GM23338 (cell line): ENCODE measurements around the gene GLDC. TPM values are rescaled to one million over a fixed set of nuclear protein-coding genes. Genes with fewer than 3 reads are reported as not detected.

ENCODE experiments used
- ATAC-seq: fragments of 200-7000 bp; cut with Tn5 transposase; 3 replicates; pipeline ENCODE4 v1.9.1; 2020
- DNase-seq: peaks from one replicate; pipeline ENCODE4 v3.0.0-alpha.2; 2015; ENCODE audit warnings: low spot score
- H2AFZ ChIP-seq: fragments of 200-600 bp; sonication (generic); 2 replicates; pipeline ENCODE4 v1.8.0; 2016; ENCODE audit warnings: antibody characterized with exemption, mild to moderate bottlenecking, moderate library complexity
- H3F3A ChIP-seq: fragments of 200-600 bp; sonication (generic); replicated peaks from 2 replicates; pipeline ENCODE4 v1.8.0; 2017; ENCODE audit warnings: antibody characterized with exemption, mixed run types, low read depth
- H3K27ac ChIP-seq: fragments of 200-600 bp; sonication (generic); 2 replicates; pipeline ENCODE4 v1.6.1; 2016; ENCODE audit warnings: low read depth
- H3K27me3 ChIP-seq: fragments of 200-600 bp; sonication (generic); 2 replicates; pipeline ENCODE4 v1.8.0; 2016; ENCODE audit warnings: mild to moderate bottlenecking, mixed run types, moderate library complexity; ENCODE audit not compliant: insufficient read depth
- H3K36me3 ChIP-seq: fragments of 200-600 bp; sonication (generic); 2 replicates; pipeline ENCODE4 v1.8.0; 2016; ENCODE audit warnings: mild to moderate bottlenecking; ENCODE audit not compliant: insufficient read depth
- H3K4me1 ChIP-seq: fragments of 200-600 bp; sonication (generic); 2 replicates; pipeline ENCODE4 v1.8.0; 2016; ENCODE audit warnings: mild to moderate bottlenecking, moderate library complexity; ENCODE audit not compliant: insufficient read depth
- H3K4me2 ChIP-seq: fragments of 200-600 bp; sonication (generic); 2 replicates; pipeline ENCODE4 v1.7.1; 2017; ENCODE audit warnings: mixed run types
- H3K4me3 ChIP-seq: fragments of 200-600 bp; sonication (generic); 2 replicates; pipeline ENCODE4 v1.6.1; 2016; ENCODE audit warnings: mixed run types
- H3K79me2 ChIP-seq: fragments of 200-600 bp; sonication (generic); replicated peaks from 2 replicates; pipeline ENCODE4 v1.8.0; 2017; ENCODE audit warnings: mild to moderate bottlenecking; ENCODE audit not compliant: insufficient read depth
- H3K9me2 ChIP-seq: fragments of 200-600 bp; sonication (generic); 2 replicates; pipeline ENCODE4 v1.8.0; 2017; ENCODE audit not compliant: insufficient read depth
- H4K20me1 ChIP-seq: fragments of 200-600 bp; sonication (generic); replicated peaks from 2 replicates; pipeline ENCODE4 v1.8.0; 2017; ENCODE audit warnings: mild to moderate bottlenecking; ENCODE audit not compliant: insufficient read depth
- H3K27ac Mint-ChIP-seq: 2 replicates; pipeline ENCODE4 v1.8.0; 2020; ENCODE audit warnings: inconsistent platforms, mild to moderate bottlenecking, moderate library complexity, mixed read lengths
- H3K27me3 Mint-ChIP-seq: 3 replicates; pipeline ENCODE4 v1.8.0; 2022; ENCODE audit warnings: low read depth, mild to moderate bottlenecking, moderate library complexity, mixed read lengths, inconsistent platforms; ENCODE audit not compliant: insufficient read depth, poor library complexity
- H3K36me3 Mint-ChIP-seq: 3 replicates; pipeline ENCODE4 v1.8.0; 2021; ENCODE audit warnings: low read depth, mild to moderate bottlenecking, inconsistent platforms, moderate library complexity, mixed read lengths
- H3K4me1 Mint-ChIP-seq: 3 replicates; pipeline ENCODE4 v1.8.0; 2020; ENCODE audit warnings: mild to moderate bottlenecking, inconsistent platforms, mixed read lengths
- H3K4me3 Mint-ChIP-seq: 3 replicates; pipeline ENCODE4 v1.8.0; 2021; ENCODE audit warnings: moderate library complexity, mild to moderate bottlenecking, inconsistent platforms, mixed read lengths
- H3K9me3 Mint-ChIP-seq: 3 replicates; pipeline ENCODE4 v1.8.0; 2020; ENCODE audit warnings: moderate library complexity, mild to moderate bottlenecking, inconsistent platforms, mixed read lengths
- CREB1 ChIP-seq: fragments of 250-450 bp; sonication (Bioruptor Pico); IDR thresholded peaks from 2 replicates; pipeline ENCODE4 v1.5.0; 2020; ENCODE audit warnings: low read depth, mild to moderate bottlenecking, moderate library complexity
- CTCF ChIP-seq, 2 experiments: fragments of 200-600 bp in 1 of 2; sonication (generic) in 1 of 2; conservative IDR thresholded peaks; 2 replicates each; pipeline versions ENCODE4 v1.5.1 to v1.6.1; 2016 to 2017; ENCODE audit warnings: antibody characterized with exemption in 2 of 2, low read depth in 2 of 2, mild to moderate bottlenecking in 2 of 2, moderate library complexity in 1 of 2
- EZH2 ChIP-seq: fragments of 200-600 bp; sonication (generic); IDR thresholded peaks from one replicate; pipeline ENCODE4 v1.8.0; 2017; ENCODE audit warnings: antibody characterized with exemption, mild to moderate bottlenecking, low read depth; ENCODE audit not compliant: unreplicated experiment
- EZH2phosphoT487 ChIP-seq: fragments of 200-600 bp; sonication (generic); IDR thresholded peaks from one replicate; pipeline ENCODE4 v1.8.1; 2018; ENCODE audit warnings: antibody characterized with exemption; ENCODE audit not compliant: unreplicated experiment
- JUNB ChIP-seq: IDR thresholded peaks from one replicate; pipeline ENCODE4 v1.6.1; 2016; ENCODE audit warnings: antibody characterized with exemption; ENCODE audit not compliant: unreplicated experiment
- NANOG ChIP-seq: IDR thresholded peaks from 2 replicates; pipeline ENCODE4 v1.6.1; 2016; ENCODE audit warnings: antibody characterized with exemption, borderline replicate concordance
- REST ChIP-seq: IDR thresholded peaks from one replicate; pipeline ENCODE4 v1.6.1; 2018; ENCODE audit warnings: antibody characterized with exemption; ENCODE audit not compliant: unreplicated experiment
- STAT1 ChIP-seq: IDR thresholded peaks from one replicate; pipeline ENCODE4 v1.6.1; 2016; ENCODE audit warnings: antibody characterized with exemption; ENCODE audit not compliant: unreplicated experiment
- ZNF114 ChIP-seq: fragments of 250-450 bp; sonication (Bioruptor Pico); IDR thresholded peaks from 2 replicates; pipeline ENCODE4 v1.5.0; 2020; ENCODE audit warnings: mild to moderate bottlenecking, moderate library complexity
- ZNF331 ChIP-seq: fragments of 250-450 bp; sonication (Bioruptor Pico); IDR thresholded peaks from 2 replicates; pipeline ENCODE4 v1.5.0; 2020; ENCODE audit warnings: low read depth, mild to moderate bottlenecking, moderate library complexity
- polyA plus RNA-seq: library from polyadenylated mRNA; unstranded; fragments of >200 nt; fragmentation: Nextera tagmentation; extraction: Ambion mirVana; gene quantifications from 2 replicates; pipeline ENCODE4 v1.2.1, GENCODE V29; 2016
- total RNA-seq: library from RNA; depleted of rRNA; stranded (reverse); fragments of >200 nt; shearing (Covaris generic); gene quantifications from 2 replicates; pipeline ENCODE4 v1.2.3, GENCODE V29; 2014
- TF ChIP-seq, protein P1 (sequence below): IDR thresholded peaks from 2 replicates; pipeline ENCODE4 v1.6.1; 2016; ENCODE audit warnings: antibody characterized with exemption

The GLDC gene
- total and polyA plus RNA-seq, 2 experiments from 2014 or later = 63.5 to 139 TPM

- no peak for TF ChIP-seq REST
- TF ChIP-seq CREB1 (CRISPR knock-in tag) = no peak
- no peak for TF ChIP-seq NANOG
- TF ChIP-seq STAT1 = no peak
- TF ChIP-seq ZNF114 = no peak
- no peak for TF ChIP-seq EZH2phosphoT487
- no peak for TF ChIP-seq JUNB
- TF ChIP-seq ZNF331 (CRISPR knock-in tag) = no peak
- no peak for TF ChIP-seq EZH2
- TF ChIP-seq CTCF (conservative IDR thresholded peaks at IDR 0.05; ENCODE audit: low read depth in 2 of 2) = no peak
- TF ChIP-seq, protein P1, sequence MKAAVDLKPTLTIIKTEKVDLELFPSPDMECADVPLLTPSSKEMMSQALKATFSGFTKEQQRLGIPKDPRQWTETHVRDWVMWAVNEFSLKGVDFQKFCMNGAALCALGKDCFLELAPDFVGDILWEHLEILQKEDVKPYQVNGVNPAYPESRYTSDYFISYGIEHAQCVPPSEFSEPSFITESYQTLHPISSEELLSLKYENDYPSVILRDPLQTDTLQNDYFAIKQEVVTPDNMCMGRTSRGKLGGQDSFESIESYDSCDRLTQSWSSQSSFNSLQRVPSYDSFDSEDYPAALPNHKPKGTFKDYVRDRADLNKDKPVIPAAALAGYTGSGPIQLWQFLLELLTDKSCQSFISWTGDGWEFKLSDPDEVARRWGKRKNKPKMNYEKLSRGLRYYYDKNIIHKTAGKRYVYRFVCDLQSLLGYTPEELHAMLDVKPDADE = no peak
These were observed 3.6 kb downstream of the GLDC start (continued) for GRCh38 chr9:6641961-6642360.

DNA sequence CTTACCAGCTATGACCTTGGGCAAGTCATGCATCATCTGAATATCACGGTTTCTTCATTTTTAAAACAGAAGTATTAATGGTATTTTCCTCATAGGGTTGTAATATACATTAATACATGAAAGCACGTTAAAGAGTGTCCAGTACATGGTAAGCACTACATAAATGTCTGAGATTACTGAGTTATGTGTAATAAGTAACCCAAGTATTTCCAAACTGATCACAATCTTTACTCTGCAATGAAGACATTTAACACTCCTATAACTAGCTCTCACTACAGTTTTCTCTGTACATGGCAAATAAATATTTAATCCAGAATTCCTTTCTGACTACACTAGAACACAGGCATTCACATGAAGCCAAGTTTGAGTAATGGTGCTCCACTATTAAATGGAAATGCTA lies 4.0 kb downstream of the GLDC start:
- peaks cover 25% of the 10 kb centered on the region for H3K4me1 Mint-ChIP-seq
- H3K27ac ChIP-seq = no peak overlapping the region
- no peak overlapping the region for H3K4me3 Mint-ChIP-seq
- no peak for ATAC-seq
- no peak for DNase-seq
- H3K27ac Mint-ChIP-seq = no peak overlapping the region
- peaks cover 21% of the 10 kb centered on the region for H3K4me1 ChIP-seq
- H2AFZ ChIP-seq = no peak overlapping the region
- no peak overlapping the region for H3K4me2 ChIP-seq
- H3K9me3 Mint-ChIP-seq = no peaks in the 10 kb centered on the region
- H3K36me3 Mint-ChIP-seq = peaks cover 17% of the 10 kb centered on the region
- peaks cover 64% of the 10 kb centered on the region for H4K20me1 ChIP-seq
- peaks cover 10% of the 10 kb centered on the region for H3K27me3 ChIP-seq
- no peaks in the 10 kb centered on the region for H3K9me2 ChIP-seq
- peaks cover 93% of the 10 kb centered on the region for H3K79me2 ChIP-seq
- H3F3A ChIP-seq = peaks cover 5% of the 10 kb centered on the region; the same call in 1 of the 2 replicates
- no peak overlapping the region for H3K4me3 ChIP-seq
- H3K27me3 Mint-ChIP-seq = peaks cover 18% of the 10 kb centered on the region
- H3K36me3 ChIP-seq = peaks cover 5% of the 10 kb centered on the region; the same call in 1 of the 2 replicates
- TF ChIP-seq REST (no peak), ZNF331 (CRISPR knock-in tag) (no peak), NANOG (no peak), STAT1 (no peak), CREB1 (CRISPR knock-in tag) (no peak), CTCF (conservative IDR thresholded peaks at IDR 0.05; ENCODE audit: low read depth in 2 of 2) (no peak), EZH2phosphoT487 (no peak)
